ENCODE measurements around the gene HPCAL1.
A peak's percentile ranks its signal among the peaks of the same experiment; 100 is the strongest.

The HPCAL1 gene

DNA sequence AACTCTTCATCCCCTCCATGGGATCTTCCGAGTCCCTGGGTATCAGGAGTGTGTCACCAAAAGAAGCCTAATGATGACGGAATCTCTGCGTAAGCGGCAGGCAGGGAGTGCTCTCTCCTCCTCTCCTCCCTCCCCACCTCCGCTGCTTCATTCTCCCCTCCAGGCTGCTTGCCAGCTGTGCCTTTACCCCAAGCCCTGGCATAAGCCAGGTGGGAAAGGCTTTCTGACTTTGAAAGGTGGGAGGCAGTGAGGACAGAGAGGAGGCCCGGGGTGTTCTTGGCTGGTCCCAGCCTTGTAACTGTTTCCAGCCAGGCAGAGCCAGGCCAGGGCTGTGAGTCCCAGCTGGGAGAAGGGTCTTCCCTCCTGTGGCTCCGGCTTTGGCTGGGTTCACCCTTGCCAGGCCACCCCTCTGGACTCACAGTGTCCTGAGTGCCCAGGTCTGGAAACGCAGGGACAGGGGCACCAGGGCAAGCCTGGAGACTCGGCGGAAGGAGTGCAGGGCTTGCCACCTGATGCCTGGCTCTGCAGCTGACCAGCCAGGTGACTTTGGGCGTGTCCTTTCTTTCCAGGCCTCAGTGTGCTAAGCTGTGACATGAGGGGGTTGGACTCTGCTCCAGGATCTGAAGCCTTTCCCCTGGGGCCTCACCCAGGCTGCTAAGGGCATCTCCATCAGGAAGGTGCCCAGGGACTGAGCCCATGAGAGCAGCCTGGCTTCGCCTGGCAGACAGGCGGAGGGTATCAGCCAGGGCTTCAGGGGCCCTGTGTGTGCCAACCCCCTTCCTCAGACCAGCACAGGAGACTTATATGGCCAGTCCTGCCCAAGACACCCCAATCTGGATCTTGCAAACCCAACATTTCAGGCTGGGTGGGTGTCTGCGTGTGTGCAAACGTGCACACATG is 32.7 kb upstream of the HPCAL1 start:
- no peak for DNase-seq

DNA sequence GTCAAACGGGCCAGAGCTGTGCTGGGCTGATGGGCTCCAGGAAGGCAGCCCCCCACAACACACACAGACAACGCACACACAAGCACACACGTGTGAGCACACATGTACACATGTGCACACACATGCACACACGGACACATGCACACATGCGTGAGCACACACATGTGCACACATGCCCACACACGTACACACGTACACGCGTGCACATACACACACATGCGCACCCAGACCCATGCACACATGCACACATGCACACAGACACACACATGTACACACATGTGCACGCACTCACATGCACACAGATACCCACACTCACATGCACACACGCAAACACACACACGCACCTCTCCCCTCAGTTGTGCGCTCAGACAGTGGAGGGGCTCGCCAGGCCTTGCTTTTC is 31.2 kb upstream of the HPCAL1 start:
- DNase-seq = no peak

DNA sequence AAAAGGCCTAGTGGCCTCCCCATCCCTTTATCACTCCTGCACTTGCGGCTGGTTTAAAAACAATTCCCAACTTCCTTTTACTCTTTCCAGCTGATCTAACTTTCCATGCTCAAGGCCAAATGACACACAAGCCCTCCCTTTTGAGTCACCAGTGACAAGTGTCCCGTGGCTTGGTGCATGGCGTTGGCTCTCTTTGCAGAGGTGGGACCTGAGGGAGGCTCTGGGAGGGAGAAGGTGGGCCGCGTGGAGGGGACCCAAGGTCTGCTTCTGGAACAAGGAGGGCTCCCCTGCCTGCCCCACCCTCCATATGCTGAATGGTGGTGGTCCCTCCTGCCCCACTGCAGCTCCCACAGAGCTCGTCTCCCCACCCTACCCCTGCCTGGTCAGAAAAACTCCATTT is 30.8 kb upstream of the HPCAL1 start:
- no peak for DNase-seq

DNA sequence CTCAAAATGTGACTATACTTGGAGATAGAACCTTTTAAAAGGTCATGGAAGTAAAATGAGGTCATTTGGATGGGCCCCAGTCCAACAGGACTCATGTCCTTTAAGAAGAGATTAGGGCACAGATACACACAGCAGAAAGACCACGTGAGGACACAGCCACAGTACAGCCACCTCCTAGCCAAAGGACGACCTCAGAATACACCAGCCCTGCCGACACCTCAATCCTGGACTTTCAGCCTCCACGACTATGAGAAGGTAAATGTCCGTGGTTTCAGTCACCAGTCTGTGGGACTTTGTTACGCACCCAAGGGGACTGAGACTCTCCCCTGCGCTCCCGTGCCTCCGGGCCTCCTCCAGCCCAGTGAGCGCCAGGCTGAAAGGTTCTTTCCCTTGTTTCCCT is 30.2 kb upstream of the HPCAL1 start:
- DNase-seq = no peak

DNA sequence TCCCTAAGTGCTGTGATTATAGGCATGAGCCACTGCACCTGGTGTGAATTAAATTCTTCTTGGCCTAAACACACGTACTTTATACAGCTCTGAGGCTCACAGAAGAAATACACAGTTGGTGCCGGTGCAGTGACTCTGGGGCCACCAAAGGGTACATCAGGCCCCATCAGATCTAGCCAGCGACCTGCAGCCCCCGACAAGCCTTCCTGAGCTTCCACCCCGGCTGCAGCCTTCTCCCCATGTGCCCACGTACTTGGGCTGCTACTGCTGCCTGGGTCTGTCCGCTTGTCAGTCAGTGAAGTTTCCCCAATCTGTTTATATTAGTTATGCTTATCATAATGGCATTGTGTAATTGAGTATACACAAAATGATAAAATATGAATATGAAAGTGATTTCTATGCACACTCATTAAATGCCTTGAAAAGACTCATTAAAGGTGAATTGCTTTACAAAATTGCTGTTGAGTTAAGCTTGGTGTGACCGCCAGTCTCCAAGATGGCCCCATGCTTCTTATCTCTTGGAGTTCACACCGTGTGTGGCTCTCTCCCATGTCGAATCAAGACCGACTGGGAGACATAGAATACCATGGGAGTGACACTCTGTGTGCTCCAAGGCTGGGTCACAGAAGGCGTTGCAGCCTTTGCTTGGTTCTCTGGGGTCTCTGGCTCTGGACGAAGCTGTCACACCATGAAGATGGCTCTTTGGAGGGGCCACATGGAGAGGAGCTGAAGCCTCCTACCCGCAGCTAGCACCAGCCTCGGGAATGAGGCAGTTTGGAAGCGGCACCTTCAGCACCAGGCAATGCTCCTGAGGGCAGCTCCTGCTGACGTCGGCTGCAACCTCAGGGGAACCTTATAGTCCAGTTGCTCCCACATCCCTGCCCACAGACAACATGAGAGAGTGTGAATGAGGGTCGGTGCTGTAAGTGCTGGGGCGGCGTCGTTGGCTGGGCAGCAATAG is 29.2 kb upstream of the HPCAL1 start:
- no peak for DNase-seq

DNA sequence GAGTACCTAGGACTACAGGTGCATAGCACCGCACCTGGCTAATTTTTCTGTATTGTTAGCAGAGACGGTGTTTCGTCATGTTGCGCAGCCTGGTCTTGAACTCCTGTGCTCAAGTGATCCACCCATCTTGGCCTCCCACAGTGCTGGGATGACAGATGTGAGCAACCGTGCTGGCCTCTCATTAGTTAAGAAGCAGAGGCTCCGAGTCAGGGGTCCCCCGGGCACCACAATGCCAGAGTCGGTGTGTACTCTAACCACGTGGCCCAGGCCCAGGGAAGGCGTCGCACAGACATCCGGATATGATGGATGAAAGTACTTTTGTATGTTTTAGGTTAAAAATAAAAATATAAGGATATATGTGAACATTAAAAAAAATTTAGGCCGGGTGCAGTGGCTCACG is 28.3 kb upstream of the HPCAL1 start:
- no peak for DNase-seq

DNA sequence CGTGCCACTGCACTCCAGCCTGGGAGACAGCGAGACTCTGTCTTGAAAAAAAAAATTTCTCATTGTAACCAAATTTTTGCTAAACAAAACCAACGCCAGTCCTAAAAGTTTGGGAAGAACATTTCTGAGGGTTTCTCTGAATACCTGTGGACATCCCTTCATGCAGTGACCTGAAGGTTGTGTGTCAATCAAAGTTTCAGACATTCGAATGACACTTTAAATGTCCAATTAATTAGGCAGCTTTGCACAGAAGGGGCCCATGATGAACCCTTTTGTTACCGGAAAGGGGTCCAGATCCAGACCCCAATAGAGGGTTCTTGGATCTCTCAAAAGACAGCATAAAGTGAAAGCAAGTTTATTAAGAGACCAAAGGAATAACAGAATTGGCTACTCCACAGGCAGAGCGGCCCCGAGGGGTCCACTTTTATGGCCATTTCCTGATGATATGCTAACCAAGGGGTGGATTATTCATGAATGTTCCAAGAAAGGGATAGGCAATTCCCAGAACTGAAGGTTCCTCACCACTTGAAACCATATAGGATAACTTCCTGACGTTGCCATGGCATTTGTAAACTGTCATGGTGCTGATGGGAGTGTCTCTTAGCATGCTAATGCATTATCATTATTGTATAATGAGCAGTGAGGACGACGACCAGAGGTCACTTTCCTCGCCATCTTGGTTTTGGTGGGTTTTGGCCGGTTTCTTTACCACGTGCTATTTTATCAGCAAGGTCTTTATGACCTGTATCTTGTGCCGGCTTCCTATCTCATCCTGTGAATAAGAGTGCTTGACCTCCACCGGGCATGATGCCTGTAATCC is 27.5 kb upstream of the HPCAL1 start:
- no peak for DNase-seq

DNA sequence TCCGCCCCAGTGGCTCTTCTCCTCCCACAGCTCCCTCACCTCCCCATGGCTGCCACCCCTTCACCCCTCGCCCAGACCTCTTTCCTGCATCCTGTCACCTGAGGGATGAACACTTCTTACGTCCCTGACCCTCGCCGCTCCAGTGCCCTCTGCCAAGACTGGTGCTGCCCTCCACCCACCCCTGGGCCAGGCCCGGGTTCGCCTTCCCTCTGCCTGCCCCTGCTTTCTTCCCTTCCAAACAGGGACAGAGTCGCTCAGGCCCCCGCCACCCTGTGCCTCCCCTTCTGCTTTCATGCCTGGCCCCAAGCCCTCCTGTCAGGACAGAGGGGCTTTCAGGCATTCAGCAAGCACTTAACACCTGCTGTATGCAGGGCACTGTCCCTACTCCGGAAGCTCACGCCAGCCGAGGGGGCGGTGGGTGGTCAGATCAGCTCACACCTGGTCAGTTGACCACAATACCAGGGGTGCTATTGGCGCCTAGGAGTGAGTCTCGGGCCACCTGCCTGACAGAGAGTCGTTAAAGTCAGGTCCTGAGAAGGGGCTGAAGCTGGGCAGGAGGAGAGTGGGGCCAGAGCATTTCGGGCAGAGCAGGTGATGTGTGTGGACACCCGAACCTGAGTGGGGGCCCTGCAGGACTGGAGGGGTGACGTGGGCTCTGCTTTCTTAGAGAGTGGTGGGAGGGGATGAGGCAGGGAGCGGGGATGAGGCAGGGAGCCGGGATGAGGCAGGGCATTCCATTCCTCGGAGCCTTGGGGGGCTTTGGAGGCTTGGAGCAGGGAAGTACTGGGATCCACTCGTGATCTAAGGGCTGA is 26.0 kb upstream of the HPCAL1 start:
- DNase-seq = no peak

DNA sequence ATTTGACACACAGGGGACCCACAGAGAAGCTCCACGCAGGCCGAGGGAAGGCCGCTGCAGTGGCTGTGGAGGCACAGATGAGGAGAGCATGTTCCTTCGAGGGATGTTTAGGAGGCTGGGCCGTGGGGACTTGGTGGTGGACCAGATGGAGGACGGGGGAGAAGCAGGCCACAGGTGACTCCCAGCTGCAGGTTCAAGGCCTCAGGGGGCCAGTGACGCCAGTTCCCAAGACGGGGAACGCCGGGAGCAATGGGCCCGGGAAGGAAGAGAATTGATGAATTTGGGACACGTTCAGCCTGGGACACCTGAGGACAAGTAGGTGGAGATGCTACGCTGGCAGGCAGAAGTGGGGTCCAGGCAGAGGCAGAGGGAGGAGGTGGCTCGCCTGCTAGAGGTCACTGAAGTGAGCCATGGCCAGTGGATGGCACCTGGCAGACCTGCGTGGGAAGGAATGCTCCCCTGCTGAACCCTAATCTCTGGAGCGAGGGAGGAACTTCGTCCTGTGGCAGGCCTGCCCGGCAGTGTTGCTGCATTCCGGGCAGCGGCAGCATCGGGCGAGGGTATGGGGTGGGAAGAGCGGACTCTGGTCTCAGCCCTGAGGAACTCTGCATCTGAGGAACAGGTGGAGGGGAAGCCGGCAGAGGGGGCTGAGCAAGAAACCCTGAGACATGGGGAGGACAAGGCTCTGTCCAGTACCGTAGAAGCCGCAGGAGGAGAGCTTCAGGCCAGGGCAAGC is 25.2 kb upstream of the HPCAL1 start:
- DNase-seq = no peak

DNA sequence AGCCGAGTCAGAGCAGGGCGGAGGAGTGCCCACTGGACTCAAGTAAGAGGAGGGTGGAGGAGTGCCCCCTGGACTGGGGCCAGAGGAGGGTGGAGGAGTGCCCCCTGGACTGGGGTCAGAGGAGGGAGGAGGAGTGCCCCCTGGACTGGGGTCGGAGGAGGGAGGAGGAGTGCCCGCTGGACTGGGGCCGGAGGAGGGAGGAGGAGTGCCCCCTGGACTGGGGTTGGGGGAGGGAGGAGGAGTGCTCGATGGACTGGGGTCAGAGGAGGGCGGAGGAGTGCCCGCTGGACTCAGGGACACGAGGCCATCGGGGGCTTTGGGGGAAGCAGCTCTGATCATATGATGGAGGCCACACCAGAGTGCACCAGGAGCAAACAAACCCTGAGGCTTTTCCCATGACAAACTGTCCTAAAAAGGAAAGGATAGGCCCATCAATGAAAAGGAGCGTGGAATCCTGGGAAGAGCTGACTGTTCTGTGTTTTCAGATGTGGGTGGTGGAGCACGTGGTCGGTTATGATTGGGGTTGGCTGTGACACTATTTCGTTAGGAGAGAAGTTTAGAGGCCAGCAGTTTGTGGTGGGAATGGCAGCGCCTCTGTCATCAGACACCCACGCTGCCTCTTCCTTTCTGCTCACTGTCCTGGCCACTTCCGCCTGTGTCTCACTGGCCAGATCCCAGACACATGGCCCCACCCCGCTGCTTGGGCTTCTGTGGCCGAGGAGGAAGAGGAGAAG is 24.5 kb upstream of the HPCAL1 start:
- peak; percentile 94 to 96 for DNase-seq

DNA sequence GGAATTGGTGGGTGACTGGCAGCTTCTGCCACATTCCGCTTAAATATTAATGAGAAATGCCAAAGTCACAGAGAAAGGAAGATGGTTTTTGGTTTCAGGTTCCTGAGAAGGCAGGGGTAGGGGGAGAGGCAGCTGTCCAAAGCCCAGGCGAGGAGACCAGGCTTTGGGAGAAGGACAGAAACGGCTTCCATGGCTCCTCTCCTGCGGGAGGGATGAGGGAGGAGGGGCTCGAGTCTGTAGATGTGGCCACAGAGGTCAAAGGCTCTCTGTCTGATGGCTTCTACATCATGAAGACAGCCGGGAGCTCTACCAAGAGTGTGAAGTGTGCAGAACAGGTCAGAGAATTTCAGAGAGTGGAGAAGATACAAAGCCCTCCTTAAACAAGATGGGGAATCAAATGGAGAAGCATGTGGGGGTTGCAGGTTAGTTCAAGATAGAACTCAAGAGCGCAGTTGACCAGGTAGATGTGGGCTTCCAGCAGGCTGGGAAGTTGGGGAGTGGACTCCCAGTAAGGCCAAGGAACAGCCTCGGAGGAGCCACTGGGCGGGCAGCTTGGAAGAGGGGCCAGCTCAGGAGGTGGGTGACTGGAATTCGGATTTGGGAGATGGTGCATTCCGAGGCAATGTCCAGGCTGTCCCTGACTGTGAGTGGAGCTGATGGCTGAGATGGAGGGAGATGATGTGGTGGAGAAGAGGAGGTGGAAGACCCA is 23.8 kb upstream of the HPCAL1 start:
- DNase-seq = no peak

DNA sequence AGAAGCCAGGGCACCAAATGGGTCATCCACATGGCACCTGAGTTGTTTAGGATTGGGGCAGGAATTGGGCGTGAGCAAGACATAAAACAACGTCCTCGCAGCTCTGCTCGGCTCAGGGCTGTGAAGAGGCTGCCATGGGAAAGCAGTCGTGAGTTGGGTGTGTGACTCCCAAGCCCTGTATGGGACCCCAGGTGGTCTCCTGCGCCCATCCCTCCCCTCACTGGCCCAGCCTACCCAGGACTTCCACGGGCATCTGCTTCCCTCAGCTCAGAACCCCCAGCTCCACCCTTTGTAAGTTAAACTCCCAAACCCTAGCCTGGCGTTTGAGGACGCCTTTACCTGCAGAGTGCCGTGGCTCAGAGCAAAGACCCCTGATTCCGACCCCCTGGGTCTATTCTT is 23.2 kb upstream of the HPCAL1 start:
- no peak for DNase-seq

DNA sequence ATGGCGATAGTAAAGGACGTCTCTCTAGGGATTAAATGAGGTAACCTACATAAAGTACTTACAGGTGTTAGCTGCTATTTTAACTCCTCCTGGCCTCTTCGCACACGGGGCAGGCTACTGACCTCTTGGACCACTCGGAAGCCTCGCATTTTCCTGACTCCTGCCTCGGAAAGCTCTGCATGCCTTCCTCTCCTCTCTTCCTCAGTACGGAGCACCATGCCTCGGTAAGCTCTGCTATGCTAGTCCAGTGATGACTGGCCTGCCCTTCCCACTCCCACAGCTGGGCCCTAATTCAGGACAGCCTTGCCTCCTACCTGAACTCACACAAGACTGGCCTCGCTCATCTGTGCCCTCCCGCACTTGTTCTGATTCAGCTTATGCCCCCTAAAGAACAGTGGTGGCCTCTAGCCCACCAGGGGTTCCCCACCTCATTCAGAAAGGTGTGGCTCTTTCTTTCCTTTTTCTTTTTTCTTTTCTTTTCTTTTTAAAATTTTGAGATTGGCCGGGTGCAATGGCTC is 22.7 kb upstream of the HPCAL1 start:
- no peak for DNase-seq

DNA sequence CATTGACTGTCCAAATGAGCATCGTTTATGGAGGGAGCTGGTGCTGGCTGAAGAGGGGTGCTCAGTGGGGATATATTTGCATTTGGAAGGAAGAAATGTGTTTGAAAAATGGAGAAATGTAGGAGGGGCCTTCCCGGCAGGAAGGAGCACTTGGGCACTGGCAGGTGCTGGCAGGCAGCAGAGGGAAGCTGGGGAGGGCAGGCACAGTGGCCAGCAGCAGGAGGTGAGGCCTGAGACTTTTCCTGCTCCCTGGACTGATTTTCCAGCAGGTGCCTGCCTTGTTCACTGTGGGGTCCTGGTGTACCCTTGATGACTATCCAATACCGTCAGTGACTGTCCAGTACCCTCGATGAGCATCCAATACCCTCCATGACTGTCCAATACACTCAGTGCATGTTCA is 20.8 kb upstream of the HPCAL1 start:
- DNase-seq = no peak

DNA sequence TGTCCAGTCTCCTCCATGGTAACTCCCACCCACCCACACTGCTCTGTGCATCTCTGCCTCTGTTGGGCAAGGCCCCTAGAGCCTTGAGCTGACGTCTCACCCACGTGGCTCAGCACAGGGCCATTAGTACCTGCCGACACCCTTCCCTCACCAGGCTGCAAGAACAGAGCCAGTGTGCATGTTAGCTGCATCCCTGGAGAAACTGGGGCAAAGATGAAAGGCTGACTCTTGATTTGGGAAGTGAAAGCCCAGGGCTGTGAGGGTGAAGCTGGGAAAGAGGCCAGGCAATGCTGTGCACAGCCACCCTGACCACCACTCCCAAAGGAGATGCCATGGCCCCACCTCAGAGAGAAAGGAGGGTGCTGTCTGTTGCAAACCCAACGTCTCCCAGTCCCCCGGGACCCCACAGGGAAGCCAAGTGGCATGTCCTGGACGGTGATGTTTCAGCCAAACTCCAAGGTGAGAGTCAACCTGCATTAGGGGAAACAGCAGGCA is 20.0 kb upstream of the HPCAL1 start:
- DNase-seq = no peak

DNA sequence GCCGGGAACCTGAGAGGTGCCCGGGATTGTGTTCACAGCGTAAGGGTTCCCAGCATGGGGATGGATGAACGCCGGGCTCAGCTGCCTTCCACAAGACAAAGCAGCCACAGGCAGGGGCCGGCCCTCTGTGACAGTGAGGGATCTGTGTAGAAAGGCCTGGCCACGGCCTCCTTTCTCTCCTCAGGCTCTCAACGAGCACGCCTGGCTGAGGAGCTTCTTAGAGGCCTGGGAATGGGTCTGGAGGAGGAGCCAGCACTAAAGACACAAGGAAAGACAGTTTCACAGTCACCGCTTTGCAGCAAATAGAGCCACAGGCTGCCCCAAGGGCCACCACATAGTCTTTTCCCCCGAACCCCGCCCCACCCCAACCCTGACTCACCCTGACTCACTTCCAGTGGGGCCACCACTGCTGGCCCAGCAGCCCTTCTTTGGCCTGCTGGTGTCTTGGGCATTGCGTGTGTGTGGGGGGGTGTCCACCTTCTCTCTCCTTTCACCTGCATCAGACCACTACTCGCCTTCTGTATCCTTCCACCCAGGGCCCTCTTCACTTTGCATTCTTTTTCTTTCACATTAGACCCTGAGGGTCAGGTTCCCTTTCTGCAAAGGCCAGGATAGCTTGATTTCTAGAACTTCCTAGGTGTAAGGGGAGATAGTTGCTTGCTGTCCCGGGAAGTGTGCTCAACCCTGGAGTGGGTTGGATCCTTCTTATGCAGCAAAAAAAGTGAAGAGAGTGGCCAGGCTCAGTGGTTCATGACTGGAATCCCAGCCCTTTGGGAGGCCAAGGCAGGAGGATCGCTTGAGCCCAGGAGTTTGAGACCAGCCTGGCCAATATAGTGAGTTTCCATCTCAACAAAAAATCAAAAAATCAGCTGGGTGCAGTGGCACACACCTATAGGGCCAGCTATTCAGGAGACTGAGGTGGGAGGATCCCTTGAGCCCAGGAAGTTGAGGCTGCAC is 19.3 kb upstream of the HPCAL1 start:
- DNase-seq = peak; percentile 68 to 76

DNA sequence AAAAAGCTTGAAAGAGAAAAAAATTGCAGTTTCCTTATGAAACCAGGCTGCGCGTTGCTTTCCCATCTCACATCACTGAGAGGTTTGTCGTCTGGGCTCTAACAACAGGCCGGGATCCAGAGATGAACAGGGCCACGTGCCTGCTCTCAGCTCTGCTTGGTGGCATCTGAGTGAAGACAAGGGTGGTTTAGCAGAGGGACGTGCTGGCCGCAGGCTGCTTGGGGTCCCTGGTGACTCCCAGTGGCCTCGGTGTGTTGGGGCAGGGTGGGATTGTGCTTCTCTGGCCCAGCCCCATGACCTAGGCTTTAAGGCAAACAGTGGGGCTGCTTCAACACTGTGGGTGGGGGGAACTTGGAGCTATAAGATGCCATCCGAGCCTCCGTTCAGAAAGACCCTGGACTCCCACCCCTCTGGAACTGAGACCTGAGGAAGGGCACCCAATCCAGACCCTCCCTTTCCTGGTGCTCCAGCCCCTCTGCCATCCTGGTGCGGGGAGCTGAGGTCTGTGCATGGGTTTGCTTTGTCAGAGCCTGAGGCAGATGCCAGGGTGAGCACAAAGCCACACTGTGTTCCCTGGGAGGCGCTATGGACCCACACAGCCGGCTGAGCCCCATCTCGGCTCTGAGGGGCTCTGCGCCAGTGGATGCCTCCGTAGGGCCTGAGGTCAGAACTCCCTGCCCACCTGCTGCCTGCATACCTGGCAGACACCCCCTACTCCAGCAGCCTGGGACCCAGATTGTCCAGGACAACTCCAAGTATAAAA is 18.4 kb upstream of the HPCAL1 start:
- DNase-seq = no peak

DNA sequence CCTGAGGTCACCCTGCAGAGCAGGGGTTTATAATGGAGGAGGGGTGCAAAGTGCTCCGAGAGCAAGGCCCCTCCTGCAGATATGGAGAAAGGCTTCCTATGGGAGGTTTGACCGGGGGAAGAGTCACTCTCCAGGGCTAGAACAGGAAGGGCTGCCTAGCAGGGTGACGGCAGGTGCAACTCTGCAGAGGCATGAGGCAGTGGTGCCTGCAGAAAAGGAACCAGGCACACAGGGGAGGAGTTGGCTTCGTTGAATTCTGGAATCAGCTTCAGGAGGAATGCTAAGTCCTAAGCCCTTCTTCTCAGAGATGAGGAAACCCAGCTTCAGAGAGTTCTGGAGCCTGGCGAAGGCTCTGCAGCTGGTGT is 17.5 kb upstream of the HPCAL1 start:
- peak; percentile 76 to 82 for DNase-seq
